Trophoblast cell (in vitro differentiated cells and primary cell): ENCODE measurements around the gene GOLGA6B.
A peak's percentile ranks its signal among the peaks of the same experiment; 100 is the strongest.
"Not testable (repeated sequence)": the region's sequence is repeated elsewhere in the genome, so short reads cannot be mapped to it uniquely, and the experiment has no call there.

Source experiments
- DNase-seq, 2 donors: peaks; one replicate each; pipeline ENCODE4 v3.0.0-alpha.2; 2016
- H2AFZ ChIP-seq: 2 replicates; pipeline ENCODE4 v1.6.1; 2013; ENCODE audit warnings: low read length, moderate library complexity, mild to moderate bottlenecking; ENCODE audit not compliant: insufficient read depth, poor library complexity
- H2AK5ac ChIP-seq: 2 replicates; pipeline ENCODE4 v1.6.1; 2013; ENCODE audit warnings: mild to moderate bottlenecking, low read length
- H2BK120ac ChIP-seq: 2 replicates; pipeline ENCODE4 v1.6.1; 2013; ENCODE audit warnings: low read length, mild to moderate bottlenecking, moderate library complexity; ENCODE audit not compliant: insufficient read depth, poor library complexity
- H2BK12ac ChIP-seq: 2 replicates; pipeline ENCODE4 v1.6.1; 2013; ENCODE audit warnings: mild to moderate bottlenecking, low read length, moderate library complexity
- H2BK5ac ChIP-seq: 2 replicates; pipeline ENCODE4 v1.6.1; 2013; ENCODE audit warnings: low read length, low read depth, moderate library complexity, mild to moderate bottlenecking; ENCODE audit not compliant: poor library complexity
- H3K14ac ChIP-seq: 2 replicates; pipeline ENCODE4 v1.6.1; 2013; ENCODE audit warnings: mild to moderate bottlenecking, low read length
- H3K18ac ChIP-seq: 2 replicates; pipeline ENCODE4 v1.6.1; 2013; ENCODE audit warnings: mild to moderate bottlenecking, low read length
- H3K23ac ChIP-seq: 2 replicates; pipeline ENCODE4 v1.6.1; 2013; ENCODE audit warnings: low read length
- H3K27ac ChIP-seq: 2 replicates; pipeline ENCODE4 v1.5.1; 2013; ENCODE audit warnings: low read depth, mild to moderate bottlenecking, inconsistent platforms, low read length, moderate library complexity
- H3K27me3 ChIP-seq: 2 replicates; pipeline ENCODE4 v1.6.1; 2013; ENCODE audit warnings: inconsistent platforms, mild to moderate bottlenecking, low read length, moderate library complexity; ENCODE audit not compliant: insufficient read depth
- H3K36me3 ChIP-seq, 2 experiments: 1 replicate in 1 of 2; 2 replicates in 1 of 2; pipeline ENCODE4 v1.6.1; 2013; ENCODE audit warnings: low read length in 2 of 2, mild to moderate bottlenecking in 2 of 2, moderate library complexity in 1 of 2; ENCODE audit not compliant: insufficient read depth in 2 of 2, control insufficient read depth in 1 of 2
- H3K4ac ChIP-seq: 2 replicates; pipeline ENCODE4 v1.6.1; 2013; ENCODE audit warnings: low read depth, mild to moderate bottlenecking, low read length, moderate library complexity
- H3K4me1 ChIP-seq, 2 experiments: 1 replicate in 1 of 2; 2 replicates in 1 of 2; pipeline ENCODE4 v1.6.1; 2013; ENCODE audit warnings: low read length in 2 of 2, mild to moderate bottlenecking in 2 of 2, moderate library complexity in 1 of 2; ENCODE audit not compliant: insufficient read depth in 2 of 2, control insufficient read depth in 1 of 2
- H3K4me2 ChIP-seq: 2 replicates; pipeline ENCODE4 v1.6.1; 2013; ENCODE audit warnings: inconsistent platforms, mild to moderate bottlenecking, low read length, moderate library complexity
- H3K4me3 ChIP-seq: 2 replicates; pipeline ENCODE4 v1.5.1; 2013; ENCODE audit warnings: mild to moderate bottlenecking, low read depth, low read length, inconsistent platforms
- H3K79me1 ChIP-seq: one replicate; pipeline ENCODE4 v1.6.1; 2013; ENCODE audit warnings: low read length
- H3K79me2 ChIP-seq: 2 replicates; pipeline ENCODE4 v1.6.1; 2013; ENCODE audit warnings: low read length, mild to moderate bottlenecking; ENCODE audit not compliant: control insufficient read depth, insufficient read depth, poor library complexity
- H3K9ac ChIP-seq: 2 replicates; pipeline ENCODE4 v1.6.1; 2013; ENCODE audit warnings: mild to moderate bottlenecking, low read length
- H3K9me3 ChIP-seq: 2 replicates; pipeline ENCODE4 v1.6.1; 2013; ENCODE audit warnings: low read depth, mild to moderate bottlenecking, control low read depth, inconsistent platforms, low read length; ENCODE audit not compliant: insufficient read depth
- H4K12ac ChIP-seq: 2 replicates; pipeline ENCODE4 v1.6.1; 2013; ENCODE audit warnings: low read depth, mild to moderate bottlenecking, low read length, moderate library complexity
- H4K8ac ChIP-seq: 2 replicates; pipeline ENCODE4 v1.6.1; 2013; ENCODE audit warnings: low read depth, mild to moderate bottlenecking, low read length, moderate library complexity
- H4K91ac ChIP-seq: one replicate; pipeline ENCODE4 v1.6.1; 2013; ENCODE audit warnings: low read depth, mild to moderate bottlenecking, low read length, moderate library complexity
- WGBS: extraction: QIAGEN DNeasy Blood & Tissue Kit; methylation state at CpG from one replicate; pipeline ENCODE4 v1.1.7; 2013; ENCODE audit warnings: missing lambda C conversion rate; ENCODE audit not compliant: insufficient read length, insufficient coverage; ENCODE audit errors: extremely low coverage; 5-methylcytosine and 5-hydroxymethylcytosine counted together

GOLGA6B gene

DNA sequence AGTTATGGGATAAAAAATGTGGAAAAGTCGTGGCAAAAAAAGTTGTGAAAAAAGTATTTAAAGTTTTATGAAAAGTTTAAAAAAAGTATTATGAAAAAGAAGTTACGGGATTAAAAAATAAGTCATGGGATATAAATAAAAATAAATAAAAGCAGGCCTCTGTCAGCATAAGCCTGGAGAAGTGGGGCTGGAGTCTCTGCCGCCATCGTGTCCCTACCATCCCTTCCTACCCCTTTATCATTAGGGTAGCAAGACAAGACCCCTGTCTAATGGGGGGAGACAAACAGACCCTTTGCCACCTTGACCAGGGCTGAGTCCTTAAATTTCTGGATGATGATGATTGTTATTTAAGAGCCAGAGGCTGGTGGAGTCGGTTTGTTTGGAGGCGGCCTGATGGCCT lies 15.3 kb downstream of the GOLGA6B start:
- H3K27ac ChIP-seq, H3K4me1 ChIP-seq, DNase-seq, H3K79me1 ChIP-seq, H3K36me3 ChIP-seq, H4K91ac ChIP-seq, H2AK5ac ChIP-seq, H3K18ac ChIP-seq, H3K4ac ChIP-seq, H3K23ac ChIP-seq, H3K14ac ChIP-seq, H3K79me2 ChIP-seq, H3K9ac ChIP-seq, H3K9me3 ChIP-seq, H4K12ac ChIP-seq, H3K4me3 ChIP-seq, H2BK120ac ChIP-seq, H4K8ac ChIP-seq, H2AFZ ChIP-seq, H2BK12ac ChIP-seq, H2BK5ac ChIP-seq, H3K4me2 ChIP-seq, H3K27me3 ChIP-seq: not testable (repeated sequence)
- no CpG with 5 or more reads among the region's 6 CpGs for WGBS

DNA sequence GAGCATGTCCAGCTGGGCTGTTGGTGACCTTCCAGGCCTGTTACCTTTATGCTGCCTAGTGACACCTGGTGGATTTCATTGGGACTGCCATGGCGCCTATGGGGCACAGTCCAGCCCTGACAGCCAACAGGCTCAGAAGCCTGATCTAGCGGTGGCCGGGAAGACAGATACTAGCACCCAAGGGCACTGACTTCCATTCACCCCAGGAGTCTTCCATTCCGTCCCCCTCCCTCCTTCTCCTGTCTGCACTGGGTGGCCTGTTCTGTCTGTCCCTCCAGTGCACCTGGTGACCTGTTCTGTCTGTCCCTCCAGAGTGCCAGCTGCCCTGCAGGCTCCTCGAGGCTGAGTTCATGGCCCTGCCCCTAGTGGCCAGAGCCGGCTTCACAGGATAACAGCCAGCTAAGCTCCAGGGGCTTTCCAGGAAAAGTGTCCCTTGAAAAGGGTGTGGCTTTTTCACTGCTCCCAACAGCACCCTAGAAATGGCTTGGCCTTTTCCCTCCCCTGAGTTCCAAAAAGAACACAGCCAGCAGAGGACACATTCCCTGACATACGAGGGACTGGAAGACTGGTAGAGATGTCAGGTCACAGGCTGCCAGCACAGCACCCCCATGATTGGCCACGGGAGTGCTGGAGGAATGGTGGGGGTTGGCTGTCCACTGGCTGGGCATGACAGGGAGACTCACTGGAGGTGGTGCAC lies 16.3 kb downstream of the GOLGA6B start:
- not testable (repeated sequence) for H3K9ac ChIP-seq, H3K9me3 ChIP-seq, H3K4ac ChIP-seq, H3K23ac ChIP-seq, H3K27me3 ChIP-seq, H2BK5ac ChIP-seq, H3K79me2 ChIP-seq, H3K4me1 ChIP-seq, H4K8ac ChIP-seq, H4K12ac ChIP-seq, H2AK5ac ChIP-seq, H3K79me1 ChIP-seq, H3K27ac ChIP-seq, H2BK120ac ChIP-seq, H3K14ac ChIP-seq, H3K36me3 ChIP-seq, H3K18ac ChIP-seq, H4K91ac ChIP-seq, H3K4me3 ChIP-seq, H2BK12ac ChIP-seq
- H2AFZ ChIP-seq = peak overlapping the region; percentile 50
- peak; percentile 86 to 90 for DNase-seq
- H3K4me2 ChIP-seq = peak overlapping the region; percentile 59
- no CpG with 5 or more reads among the region's 8 CpGs for WGBS

DNA sequence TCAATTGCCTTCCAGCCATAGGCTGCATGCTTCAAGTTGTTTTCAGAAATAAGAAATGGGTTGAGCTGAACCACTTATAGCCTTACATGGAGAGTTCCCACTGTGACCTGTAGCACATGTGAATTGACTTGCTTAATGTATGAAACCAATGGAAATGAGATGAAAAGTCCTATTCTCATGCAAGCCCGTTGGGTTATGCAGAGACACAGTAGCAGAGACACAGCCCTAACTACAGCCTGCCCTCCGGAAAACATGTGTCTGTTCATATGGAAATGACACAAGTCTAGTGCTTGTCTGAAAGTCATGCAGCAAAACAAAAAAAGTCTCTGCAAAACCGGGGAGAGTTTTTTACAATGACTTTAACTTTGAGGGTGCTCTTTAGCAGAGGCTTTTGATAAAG lies 17.0 kb downstream of the GOLGA6B start:
- Histone ChIP-seq H4K8ac (no peak overlapping the region), H3K4ac (no peak overlapping the region), H2BK5ac (no peak overlapping the region), H3K36me3 (no peaks in the 10 kb centered on the region), H3K27me3 (no peaks in the 10 kb centered on the region), H3K23ac (no peak overlapping the region), H3K18ac (no peak overlapping the region), H3K4me2 (no peak overlapping the region), H2AFZ (no peak overlapping the region), H4K12ac (no peak overlapping the region), H3K14ac (no peak overlapping the region), H3K4me1 (no peaks in the 10 kb centered on the region), H2AK5ac (no peak overlapping the region), H2BK120ac (no peak overlapping the region), H3K4me3 (no peak overlapping the region), H3K79me1 (no peaks in the 10 kb centered on the region), H4K91ac (no peak overlapping the region), H3K9ac (no peak overlapping the region), H2BK12ac (no peak overlapping the region), H3K9me3 (no peaks in the 10 kb centered on the region), H3K79me2 (no peaks in the 10 kb centered on the region), H3K27ac (no peak overlapping the region)
- no peak for DNase-seq
- WGBS = no CpG with 5 or more reads among the region's 3 CpGs

DNA sequence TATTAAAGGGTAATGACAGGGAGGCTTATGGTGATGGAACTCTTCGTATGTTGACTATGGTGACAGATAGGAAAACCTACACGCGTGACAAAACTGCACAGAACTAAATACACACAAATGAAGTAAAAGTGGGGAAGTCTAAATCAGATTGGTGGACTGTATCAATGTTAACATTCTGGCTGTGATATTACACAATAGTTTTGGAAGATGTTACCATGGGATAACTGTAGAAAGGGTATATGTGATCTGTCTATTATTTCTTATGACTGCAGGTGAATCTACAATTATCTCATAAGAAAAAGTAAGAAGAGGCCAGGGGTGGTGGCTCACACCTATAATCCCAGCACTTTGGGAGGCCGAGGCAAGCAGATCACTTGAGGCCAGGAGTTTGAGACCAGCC lies 22.3 kb downstream of the GOLGA6B start:
- Histone ChIP-seq H3K4ac (no peak overlapping the region), H2BK5ac (no peak overlapping the region), H3K4me2 (no peak overlapping the region), H2AK5ac (no peak overlapping the region), H4K91ac (no peak overlapping the region), H2BK12ac (no peak overlapping the region), H4K8ac (no peak overlapping the region), H3K18ac (no peak overlapping the region), H3K36me3 (no peaks in the 10 kb centered on the region), H3K9me3 (no peaks in the 10 kb centered on the region), H3K9ac (no peak overlapping the region), H3K14ac (no peak overlapping the region), H3K23ac (no peak overlapping the region), H2AFZ (no peak overlapping the region), H4K12ac (no peak overlapping the region), H3K79me1 (no peaks in the 10 kb centered on the region), H3K4me3 (no peak overlapping the region), H3K79me2 (no peaks in the 10 kb centered on the region), H3K4me1 (no peaks in the 10 kb centered on the region), H3K27me3 (no peaks in the 10 kb centered on the region), H3K27ac (no peak overlapping the region), H2BK120ac (no peak overlapping the region)
- no peak for DNase-seq
- 100% methylated on average over 1 of the region's 4 CpGs for WGBS
